ENCODE results near the gene SLC35B4. TPM values are rescaled to one million over a fixed set of nuclear protein-coding genes. Genes with fewer than 3 reads are reported as not detected.

The SLC35B4 gene
- total RNA-seq, 2 donors from 2014 or later: 35.6 to 42.2 TPM

- Histone ChIP-seq H3K27ac (ENCODE audit: low read depth, low read length) (no peak overlapping the region), H3K9ac (ENCODE audit: extremely low read depth, low read length, poor library complexity, severe bottlenecking) (no peak overlapping the region), H3K36me3 (ENCODE audit: control insufficient read depth, insufficient read depth, low read length) (no peaks in the 10 kb centered on the region), H3K4me3 (ENCODE audit: low read length) (no peak overlapping the region), H3K27me3 (ENCODE audit: control insufficient read depth, insufficient read depth, low read length, poor library complexity, severe bottlenecking) (peaks cover 5% of the 10 kb centered on the region), H3K4me1 (ENCODE audit: control insufficient read depth, insufficient read depth, low read length) (peaks cover 6% of the 10 kb centered on the region), H3K9me3 (ENCODE audit: control insufficient read depth, low read length) (no peaks in the 10 kb centered on the region)
- no peaks in the 10 kb centered on the region for H3K9me3 Mint-ChIP-seq
- H3K27ac Mint-ChIP-seq: no peak overlapping the region
- H3K4me1 Mint-ChIP-seq: peaks cover 2% of the 10 kb centered on the region
- no peaks in the 10 kb centered on the region for H3K36me3 Mint-ChIP-seq (ENCODE audit: low read depth)
- WGBS, 2 experiments (ENCODE audit: insufficient coverage in 1 of 2, insufficient read length in 1 of 2): 83% methylated on average over 4 of the region's 4 CpGs; no CpG with 5 or more reads in 1 of the 2 experiments
- H3K27me3 Mint-ChIP-seq (ENCODE audit: insufficient read depth): peaks cover 5% of the 10 kb centered on the region
- DNase-seq: no peak
- TF ChIP-seq CTCF (conservative IDR thresholded peaks at IDR 0.05): no peak
- H3K4me3 Mint-ChIP-seq: no peak overlapping the region
Measured at GRCh38 chr7:134355927-134356326, 39.2 kb upstream of the SLC35B4 start.

GRCh38 chr7:134355004-134355525, 38.3 kb upstream of the SLC35B4 start:
- peaks cover 2% of the 10 kb centered on the region for H3K4me1 Mint-ChIP-seq

GRCh38 chr7:134353411-134353810, 36.7 kb upstream of the SLC35B4 start:
- TF ChIP-seq CTCF (conservative IDR thresholded peaks at IDR 0.05): no peak
- Histone ChIP-seq H3K9me3 (ENCODE audit: control insufficient read depth, low read length) (no peaks in the 10 kb centered on the region), H3K9ac (ENCODE audit: extremely low read depth, low read length, poor library complexity, severe bottlenecking) (no peak overlapping the region), H3K36me3 (ENCODE audit: control insufficient read depth, insufficient read depth, low read length) (no peaks in the 10 kb centered on the region), H3K4me1 (ENCODE audit: control insufficient read depth, insufficient read depth, low read length) (peaks cover 6% of the 10 kb centered on the region), H3K27ac (ENCODE audit: low read depth, low read length) (no peak overlapping the region), H3K4me3 (ENCODE audit: low read length) (no peak overlapping the region), H3K27me3 (ENCODE audit: control insufficient read depth, insufficient read depth, low read length, poor library complexity, severe bottlenecking) (no peaks in the 10 kb centered on the region)
- WGBS, 2 experiments (ENCODE audit: insufficient coverage in 1 of 2, insufficient read length in 1 of 2): 88% methylated on average over 4 of the region's 4 CpGs; no CpG with 5 or more reads in 1 of the 2 experiments
- Mint-ChIP-seq H3K9me3 (no peaks in the 10 kb centered on the region), H3K4me3 (no peak overlapping the region), H3K27me3 (ENCODE audit: insufficient read depth) (peaks cover 2% of the 10 kb centered on the region), H3K4me1 (peaks cover 2% of the 10 kb centered on the region), H3K36me3 (ENCODE audit: low read depth) (no peaks in the 10 kb centered on the region), H3K27ac (no peak overlapping the region)
- no peak for DNase-seq

More at GRCh38 chr7:134355004-134355525, 38.3 kb upstream of the SLC35B4 start:
- Histone ChIP-seq H3K9me3 (ENCODE audit: control insufficient read depth, low read length) (no peaks in the 10 kb centered on the region), H3K4me1 (ENCODE audit: control insufficient read depth, insufficient read depth, low read length) (peaks cover 6% of the 10 kb centered on the region), H3K4me3 (ENCODE audit: low read length) (no peak overlapping the region), H3K27me3 (ENCODE audit: control insufficient read depth, insufficient read depth, low read length, poor library complexity, severe bottlenecking) (no peaks in the 10 kb centered on the region), H3K27ac (ENCODE audit: low read depth, low read length) (no peak overlapping the region), H3K36me3 (ENCODE audit: control insufficient read depth, insufficient read depth, low read length) (no peaks in the 10 kb centered on the region), H3K9ac (ENCODE audit: extremely low read depth, low read length, poor library complexity, severe bottlenecking) (no peak overlapping the region)
- H3K36me3 Mint-ChIP-seq (ENCODE audit: low read depth): no peaks in the 10 kb centered on the region
- H3K4me3 Mint-ChIP-seq: no peak overlapping the region
- H3K27me3 Mint-ChIP-seq (ENCODE audit: insufficient read depth): peaks cover 2% of the 10 kb centered on the region
- peak; percentile 50 for DNase-seq
- 60 to 81% methylated on average over 2 to 7 of the region's 7 CpGs for WGBS, 2 experiments (ENCODE audit: insufficient coverage in 1 of 2, insufficient read length in 1 of 2)
- no peak overlapping the region for H3K27ac Mint-ChIP-seq
- no peak for TF ChIP-seq CTCF (conservative IDR thresholded peaks at IDR 0.05)
- H3K9me3 Mint-ChIP-seq: no peaks in the 10 kb centered on the region

All from endodermal cell (in vitro differentiated cells).